Fibroblast of lung (primary cell): ENCODE data around the gene ADNP2. TPM values are rescaled to one million over a fixed set of nuclear protein-coding genes. Genes with fewer than 3 reads are reported as not detected.

Experiments
- DNase-seq, 2 donors: peaks; one replicate each; pipeline versions ENCODE4 v3.0.0 to v3.0.0-alpha.2; 2010; ENCODE audit warnings: low read depth in 2 of 2
- H2AFZ ChIP-seq: 2 replicates; pipeline ENCODE4 v1.5.1; 2012; ENCODE audit warnings: low read length, control low read depth, inconsistent platforms
- H3K27ac ChIP-seq: 2 replicates; pipeline ENCODE4 v1.5.1; 2011; ENCODE audit warnings: low read length, control low read depth; ENCODE audit not compliant: insufficient read depth
- H3K27me3 ChIP-seq: 2 replicates; pipeline ENCODE4 v1.5.1; 2011; ENCODE audit warnings: mild to moderate bottlenecking, low read length; ENCODE audit not compliant: control insufficient read depth, insufficient read depth
- H3K36me3 ChIP-seq: 2 replicates; pipeline ENCODE4 v1.5.1; 2011; ENCODE audit warnings: low read length; ENCODE audit not compliant: control insufficient read depth, insufficient read depth
- H3K4me1 ChIP-seq: 2 replicates; pipeline ENCODE4 v1.5.1; 2011; ENCODE audit warnings: low read length; ENCODE audit not compliant: control insufficient read depth, insufficient read depth; ENCODE audit errors: extremely low read depth
- H3K4me2 ChIP-seq: 2 replicates; pipeline ENCODE4 v1.5.1; 2011; ENCODE audit warnings: low read length, control low read depth; ENCODE audit not compliant: insufficient read depth; ENCODE audit errors: extremely low read depth
- H3K4me3 ChIP-seq, 4 experiments: fragments of 200-600 bp in 1 of 4; sonication (generic) in 1 of 4; replicated peaks in 1 of 4; 2 replicates each; pipeline ENCODE4 v1.5.1; 2011 to 2016; ENCODE audit warnings: low read length in 4 of 4, low read depth in 3 of 4, mild to moderate bottlenecking in 3 of 4, control low read depth in 2 of 4, inconsistent platforms in 1 of 4, mixed read lengths in 1 of 4; ENCODE audit not compliant: insufficient read depth in 1 of 4; ENCODE audit errors: control extremely low read depth in 1 of 4
- H3K79me2 ChIP-seq: 2 replicates; pipeline ENCODE4 v1.5.1; 2012; ENCODE audit warnings: mild to moderate bottlenecking, low read length, inconsistent platforms; ENCODE audit not compliant: control insufficient read depth, insufficient read depth
- H3K9ac ChIP-seq: 2 replicates; pipeline ENCODE4 v1.5.1; 2011; ENCODE audit warnings: mild to moderate bottlenecking, low read length, control low read depth; ENCODE audit not compliant: insufficient read depth
- H3K9me3 ChIP-seq: 2 replicates; pipeline ENCODE4 v1.5.1; 2012; ENCODE audit warnings: low read depth, low read length; ENCODE audit not compliant: control insufficient read depth, insufficient read depth
- H4K20me1 ChIP-seq: 2 replicates; pipeline ENCODE4 v1.5.1; 2011; ENCODE audit warnings: low read length; ENCODE audit not compliant: control insufficient read depth, insufficient read depth; ENCODE audit errors: extremely low read depth
- EZH2 ChIP-seq: IDR thresholded peaks from 2 replicates; pipeline ENCODE4 v1.5.1; 2012; ENCODE audit warnings: low read length, control low read depth, mild to moderate bottlenecking; ENCODE audit errors: missing control alignments
- polyA plus RNA-seq, 2 donors: library from polyadenylated mRNA; depleted of rRNA in 1 of 2; stranded (reverse) in 1 of 2; unstranded in 1 of 2; fragments of >200 nt; gene quantifications; 2 replicates each; pipeline ENCODE4 v1.2.1, GENCODE V29; 2011 to 2012; ENCODE audit warnings: missing spikeins in 1 of 2
- total RNA-seq: library from RNA; depleted of rRNA; stranded (reverse); fragments of >200 nt; gene quantifications from 2 replicates; pipeline ENCODE4 v1.2.1, GENCODE V29; 2014
- TF ChIP-seq, protein P1 (sequence below), 2 donors: IDR thresholded peaks in 1 of 2; conservative IDR thresholded peaks in 1 of 2; 1 replicate in 1 of 2; 2 replicates in 1 of 2; pipeline ENCODE4 v1.5.1; 2011 to 2012; ENCODE audit warnings: low read length in 2 of 2, control low read depth in 1 of 2, inconsistent platforms in 1 of 2, low read depth in 1 of 2, mild to moderate bottlenecking in 1 of 2

The ADNP2 gene
- total and polyA plus RNA-seq, 2 donors (not counting 1 experiment from before 2014, with no cell fraction given), result 9.4 to 17.3 TPM

DNA sequence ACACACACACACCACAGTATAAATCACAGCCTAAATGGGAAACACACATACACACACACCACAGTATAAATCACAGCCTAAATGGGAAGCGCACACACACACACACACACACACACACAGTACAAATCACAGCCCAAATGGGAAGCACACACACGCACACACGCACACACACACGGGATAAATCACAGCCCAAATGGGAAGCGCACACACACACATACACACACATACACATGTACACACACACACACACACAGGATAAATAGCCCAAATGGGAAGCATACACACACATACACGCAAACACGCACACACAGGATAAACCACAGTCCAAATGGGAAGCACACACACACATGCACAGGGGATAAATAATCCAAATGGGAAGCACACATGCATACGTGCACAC, 68.1 kb downstream of the ADNP2 start:
- no peak overlapping the region for H3K27ac ChIP-seq
- H3K79me2 ChIP-seq, result no peaks in the 10 kb centered on the region
- peaks cover 3% of the 10 kb centered on the region for H3K27me3 ChIP-seq
- no peak overlapping the region for H2AFZ ChIP-seq
- H3K4me1 ChIP-seq, result no peaks in the 10 kb centered on the region
- H3K9ac ChIP-seq, result no peak overlapping the region
- H4K20me1 ChIP-seq, result no peaks in the 10 kb centered on the region
- TF ChIP-seq EZH2, result no peak
- TF ChIP-seq, protein P1, sequence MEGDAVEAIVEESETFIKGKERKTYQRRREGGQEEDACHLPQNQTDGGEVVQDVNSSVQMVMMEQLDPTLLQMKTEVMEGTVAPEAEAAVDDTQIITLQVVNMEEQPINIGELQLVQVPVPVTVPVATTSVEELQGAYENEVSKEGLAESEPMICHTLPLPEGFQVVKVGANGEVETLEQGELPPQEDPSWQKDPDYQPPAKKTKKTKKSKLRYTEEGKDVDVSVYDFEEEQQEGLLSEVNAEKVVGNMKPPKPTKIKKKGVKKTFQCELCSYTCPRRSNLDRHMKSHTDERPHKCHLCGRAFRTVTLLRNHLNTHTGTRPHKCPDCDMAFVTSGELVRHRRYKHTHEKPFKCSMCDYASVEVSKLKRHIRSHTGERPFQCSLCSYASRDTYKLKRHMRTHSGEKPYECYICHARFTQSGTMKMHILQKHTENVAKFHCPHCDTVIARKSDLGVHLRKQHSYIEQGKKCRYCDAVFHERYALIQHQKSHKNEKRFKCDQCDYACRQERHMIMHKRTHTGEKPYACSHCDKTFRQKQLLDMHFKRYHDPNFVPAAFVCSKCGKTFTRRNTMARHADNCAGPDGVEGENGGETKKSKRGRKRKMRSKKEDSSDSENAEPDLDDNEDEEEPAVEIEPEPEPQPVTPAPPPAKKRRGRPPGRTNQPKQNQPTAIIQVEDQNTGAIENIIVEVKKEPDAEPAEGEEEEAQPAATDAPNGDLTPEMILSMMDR (conservative IDR thresholded peaks at IDR 0.05 in 1 of 2, IDR thresholded peaks at IDR 0.05 in 1 of 2; ENCODE audit: low read depth in 1 of 2, low read length in 2 of 2), result no peak
- no peaks in the 10 kb centered on the region for H3K36me3 ChIP-seq
- no peak overlapping the region for H3K4me3 ChIP-seq
- DNase-seq, result no peak
- no peak overlapping the region for H3K4me2 ChIP-seq
- H3K9me3 ChIP-seq, result no peaks in the 10 kb centered on the region

DNA sequence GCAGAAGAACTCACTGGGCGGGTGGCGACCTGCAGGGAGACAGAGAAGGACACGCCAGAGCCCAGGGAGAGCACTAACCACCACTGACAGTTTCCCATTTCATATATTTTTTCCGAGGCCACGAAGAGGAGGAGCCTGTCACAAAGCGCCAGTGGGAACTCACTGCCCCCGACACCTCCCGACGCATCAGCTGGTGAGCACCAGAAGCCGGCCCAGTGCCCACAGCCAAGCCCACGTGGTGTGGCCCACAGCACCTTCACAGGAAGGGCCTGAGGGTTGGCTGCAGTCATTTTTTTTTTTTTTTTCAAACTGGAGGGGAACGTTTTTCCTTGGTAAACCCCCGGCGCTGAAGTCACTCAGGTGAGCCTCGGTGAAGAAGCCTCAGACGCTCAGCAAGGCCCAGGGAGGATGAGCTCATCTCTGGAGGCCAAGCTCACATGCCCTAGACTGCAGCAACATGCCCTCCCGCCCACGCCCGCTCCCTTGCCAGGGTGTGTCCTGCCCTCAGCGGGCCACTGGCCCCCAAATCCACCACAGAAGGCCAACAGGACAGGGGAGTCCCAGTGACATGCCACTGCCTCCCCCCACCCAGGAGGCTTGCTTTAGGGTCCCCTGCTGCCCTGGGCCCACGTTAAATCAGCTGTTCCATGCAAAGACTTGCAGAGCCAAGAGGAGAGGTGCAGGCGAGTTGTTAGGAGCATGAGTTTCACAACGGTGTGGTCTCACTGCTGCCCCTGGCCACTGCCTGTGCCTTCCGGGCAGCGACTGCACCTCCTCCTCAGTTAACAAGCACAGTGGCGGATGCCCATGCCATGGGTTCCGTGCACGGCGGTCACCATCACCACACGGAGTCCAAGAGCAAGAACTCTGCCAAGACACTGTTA, 70.1 kb downstream of the ADNP2 start:
- Histone ChIP-seq H3K27me3 (peaks cover 3% of the 10 kb centered on the region), H3K4me3 (no peak overlapping the region), H3K27ac (no peak overlapping the region), H4K20me1 (no peaks in the 10 kb centered on the region), H3K9me3 (no peaks in the 10 kb centered on the region), H3K4me2 (no peak overlapping the region), H3K36me3 (no peaks in the 10 kb centered on the region), H2AFZ (no peak overlapping the region), H3K9ac (no peak overlapping the region), H3K4me1 (no peaks in the 10 kb centered on the region), H3K79me2 (no peaks in the 10 kb centered on the region)
- TF ChIP-seq, protein P1 (conservative IDR thresholded peaks at IDR 0.05 in 1 of 2, IDR thresholded peaks at IDR 0.05 in 1 of 2; ENCODE audit: low read depth in 1 of 2, low read length in 2 of 2), result no peak
- TF ChIP-seq EZH2, result no peak
- DNase-seq, result no peak

DNA sequence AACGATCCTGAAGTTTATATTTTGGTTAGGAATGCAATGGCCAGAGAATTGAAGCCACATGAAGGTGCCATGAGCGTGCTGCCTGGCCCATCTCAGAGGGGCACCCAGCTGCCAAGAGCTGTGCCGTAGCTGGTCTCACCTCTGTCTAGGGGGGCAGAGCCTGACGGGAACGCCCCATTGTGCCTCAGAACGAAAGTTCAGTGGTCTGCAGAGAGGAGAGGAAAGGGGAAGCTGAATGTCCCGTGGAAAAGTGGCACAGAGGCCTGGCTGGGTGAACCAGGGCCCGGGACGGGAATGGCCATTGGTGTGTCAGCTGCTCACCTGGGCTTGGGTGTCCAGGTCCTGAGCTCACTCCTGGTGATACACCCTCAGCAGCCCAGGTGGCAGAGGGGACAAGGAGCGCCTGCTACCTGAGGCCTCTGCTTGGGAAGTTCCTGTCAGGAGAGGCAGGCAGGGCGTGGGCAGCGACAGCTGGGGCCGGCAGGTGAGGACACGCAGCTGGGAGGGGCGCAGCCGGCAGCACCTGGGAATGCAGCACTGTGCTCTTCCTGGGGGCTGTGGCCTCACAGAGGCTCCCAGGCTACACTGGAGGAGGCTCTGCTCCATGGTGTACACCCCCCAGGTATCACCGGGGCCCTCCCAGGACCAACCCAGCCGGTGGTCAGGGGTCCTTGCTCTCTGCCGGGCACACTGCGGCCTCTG, 70.9 kb downstream of the ADNP2 start:
- Histone ChIP-seq H3K79me2 (no peaks in the 10 kb centered on the region), H3K9me3 (no peaks in the 10 kb centered on the region), H3K4me1 (no peaks in the 10 kb centered on the region), H3K36me3 (no peaks in the 10 kb centered on the region), H3K9ac (no peak overlapping the region), H4K20me1 (no peaks in the 10 kb centered on the region), H2AFZ (no peak overlapping the region), H3K4me2 (no peak overlapping the region), H3K27ac (no peak overlapping the region), H3K27me3 (peaks cover 3% of the 10 kb centered on the region), H3K4me3 (no peak overlapping the region)
- TF ChIP-seq EZH2, result no peak
- TF ChIP-seq, protein P1 (conservative IDR thresholded peaks at IDR 0.05 in 1 of 2, IDR thresholded peaks at IDR 0.05 in 1 of 2; ENCODE audit: low read depth in 1 of 2, low read length in 2 of 2), result no peak
- DNase-seq, result no peak
